HUES6 (cell line): ENCODE measurements around the gene COL24A1.

Experiments
- H3K27ac ChIP-seq: 2 replicates; pipeline ENCODE4 v1.7.0; 2013; ENCODE audit warnings: low read depth, mild to moderate bottlenecking, low read length, inconsistent platforms
- H3K27me3 ChIP-seq: 2 replicates; pipeline ENCODE4 v1.6.1; 2013; ENCODE audit warnings: low read length; ENCODE audit not compliant: control insufficient read depth, insufficient read depth
- H3K36me3 ChIP-seq: 2 replicates; pipeline ENCODE4 v1.6.1; 2013; ENCODE audit warnings: low read length; ENCODE audit not compliant: control insufficient read depth, insufficient read depth
- H3K4me1 ChIP-seq: 2 replicates; pipeline ENCODE4 v1.6.1; 2013; ENCODE audit warnings: low read length; ENCODE audit not compliant: control insufficient read depth, insufficient read depth
- H3K4me3 ChIP-seq: 2 replicates; pipeline ENCODE4 v1.5.1; 2013; ENCODE audit warnings: low read depth, low read length
- H3K9ac ChIP-seq: one replicate; pipeline ENCODE4 v1.6.1; 2013; ENCODE audit warnings: mild to moderate bottlenecking, low read length
- H3K9me3 ChIP-seq: 2 replicates; pipeline ENCODE4 v1.6.1; 2013; ENCODE audit warnings: low read depth, low read length; ENCODE audit not compliant: control insufficient read depth, insufficient read depth

Gene COL24A1

DNA sequence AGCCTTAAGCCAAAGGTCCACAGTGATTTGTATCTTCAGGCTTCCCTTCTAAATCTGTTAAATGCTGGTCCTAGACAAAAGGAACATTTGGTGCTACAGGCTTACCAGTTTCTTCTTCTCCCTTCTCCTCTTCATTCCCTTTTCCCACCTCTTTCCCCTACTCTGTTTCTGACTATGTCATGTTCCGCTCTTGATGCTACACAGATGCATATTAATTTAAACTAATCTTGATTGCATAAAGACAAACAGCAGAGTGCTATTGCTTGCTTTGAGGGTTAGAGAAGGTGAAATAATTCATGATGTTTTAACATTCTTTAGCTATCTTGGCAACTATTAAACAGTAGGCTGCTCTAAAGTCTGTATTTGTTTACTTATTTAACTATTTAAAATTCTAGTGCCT is 34.3 kb upstream of the COL24A1 start:
- H3K4me1 ChIP-seq = peaks cover 13% of the 10 kb centered on the region
- H3K4me3 ChIP-seq = no peak overlapping the region
- H3K27ac ChIP-seq = no peak overlapping the region
- no peaks in the 10 kb centered on the region for H3K9me3 ChIP-seq
- H3K36me3 ChIP-seq = no peaks in the 10 kb centered on the region
- H3K9ac ChIP-seq = no peak overlapping the region
- H3K27me3 ChIP-seq = no peaks in the 10 kb centered on the region

DNA sequence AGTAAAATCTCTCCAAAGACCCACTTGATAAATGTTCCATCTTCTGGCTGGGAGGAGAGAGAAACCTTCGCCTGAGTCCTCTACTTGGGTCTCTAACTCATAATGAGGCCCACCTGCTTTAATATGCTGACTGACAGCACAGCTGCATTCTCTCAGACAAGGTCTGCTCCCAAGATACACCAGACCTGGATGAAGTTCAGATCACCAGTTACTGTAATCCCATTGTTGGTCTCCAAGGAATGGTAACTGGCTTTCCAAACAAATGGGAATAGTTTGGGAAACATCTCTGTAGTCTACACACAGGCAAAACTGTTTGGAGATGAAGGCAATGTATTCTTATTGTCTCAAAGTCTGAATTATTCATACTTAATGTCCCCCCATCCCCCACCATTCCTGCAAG is 27.9 kb upstream of the COL24A1 start:
- H3K27ac ChIP-seq = no peak overlapping the region
- H3K4me1 ChIP-seq = no peaks in the 10 kb centered on the region
- H3K9ac ChIP-seq = no peak overlapping the region
- no peaks in the 10 kb centered on the region for H3K36me3 ChIP-seq
- H3K4me3 ChIP-seq = no peak overlapping the region
- no peaks in the 10 kb centered on the region for H3K27me3 ChIP-seq
- no peaks in the 10 kb centered on the region for H3K9me3 ChIP-seq

DNA sequence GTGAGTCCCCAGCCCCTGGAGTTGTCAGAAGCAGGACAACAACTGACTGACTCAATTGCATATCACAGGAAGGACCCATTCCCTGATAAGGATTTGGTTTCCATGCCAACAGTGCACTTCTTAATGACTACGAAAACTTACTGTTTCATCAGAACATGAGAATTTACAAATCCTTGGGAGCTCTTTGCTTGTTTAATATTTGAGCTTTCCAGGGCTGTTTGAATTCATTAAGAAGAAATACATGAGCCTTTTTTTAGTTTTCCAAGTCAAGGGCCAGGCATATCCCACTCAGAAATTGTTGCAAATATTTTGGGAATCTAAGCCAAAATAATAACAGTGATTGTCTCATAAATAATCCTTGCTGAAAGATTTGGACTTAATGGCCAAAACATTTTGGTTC is 27.2 kb upstream of the COL24A1 start:
- Histone ChIP-seq H3K27me3 (no peaks in the 10 kb centered on the region), H3K4me3 (no peak overlapping the region), H3K9me3 (no peaks in the 10 kb centered on the region), H3K9ac (no peak overlapping the region), H3K4me1 (no peaks in the 10 kb centered on the region), H3K27ac (no peak overlapping the region), H3K36me3 (no peaks in the 10 kb centered on the region)

GRCh38 chr1:86176226-86176625 is 19.7 kb upstream of the COL24A1 start:
- H3K27me3 ChIP-seq = no peaks in the 10 kb centered on the region
- H3K27ac ChIP-seq = no peak overlapping the region
- no peak overlapping the region for H3K9ac ChIP-seq
- H3K4me3 ChIP-seq = no peak overlapping the region
- H3K9me3 ChIP-seq = no peaks in the 10 kb centered on the region
- H3K36me3 ChIP-seq = no peaks in the 10 kb centered on the region
- H3K4me1 ChIP-seq = no peaks in the 10 kb centered on the region

DNA sequence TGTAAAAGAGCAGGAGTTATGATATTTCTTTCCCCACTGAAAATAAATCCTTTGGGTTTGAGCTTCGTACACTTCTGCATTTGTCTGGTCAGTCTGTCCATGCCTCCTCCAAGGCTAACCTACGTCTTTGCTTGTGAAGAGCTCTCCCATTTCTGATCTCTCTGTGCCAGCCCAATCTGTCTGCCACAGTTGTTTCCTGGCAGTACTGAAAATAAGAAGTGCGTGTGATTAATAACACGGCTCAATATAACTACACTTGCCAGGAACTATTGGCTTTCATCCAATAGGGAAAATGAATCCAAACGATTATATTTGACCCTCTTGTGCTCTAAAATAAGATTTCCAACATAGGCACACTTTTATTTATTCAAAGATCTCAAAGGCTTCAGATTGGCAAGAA is 19.2 kb upstream of the COL24A1 start:
- no peaks in the 10 kb centered on the region for H3K9me3 ChIP-seq

GRCh38 chr1:86169625-86170024 is 13.1 kb upstream of the COL24A1 start:
- Histone ChIP-seq H3K27ac (no peak overlapping the region), H3K36me3 (no peaks in the 10 kb centered on the region), H3K9me3 (no peaks in the 10 kb centered on the region), H3K9ac (no peak overlapping the region), H3K4me3 (no peak overlapping the region), H3K27me3 (no peaks in the 10 kb centered on the region), H3K4me1 (no peaks in the 10 kb centered on the region)

More for the DNA sequence above, 19.2 kb upstream of the COL24A1 start:
- Histone ChIP-seq H3K9ac (no peak overlapping the region), H3K27me3 (no peaks in the 10 kb centered on the region), H3K36me3 (no peaks in the 10 kb centered on the region), H3K27ac (no peak overlapping the region), H3K4me3 (no peak overlapping the region), H3K4me1 (no peaks in the 10 kb centered on the region)

GRCh38 chr1:86159800-86160199 is 3.2 kb upstream of the COL24A1 start:
- H3K4me3 ChIP-seq = no peak overlapping the region

DNA sequence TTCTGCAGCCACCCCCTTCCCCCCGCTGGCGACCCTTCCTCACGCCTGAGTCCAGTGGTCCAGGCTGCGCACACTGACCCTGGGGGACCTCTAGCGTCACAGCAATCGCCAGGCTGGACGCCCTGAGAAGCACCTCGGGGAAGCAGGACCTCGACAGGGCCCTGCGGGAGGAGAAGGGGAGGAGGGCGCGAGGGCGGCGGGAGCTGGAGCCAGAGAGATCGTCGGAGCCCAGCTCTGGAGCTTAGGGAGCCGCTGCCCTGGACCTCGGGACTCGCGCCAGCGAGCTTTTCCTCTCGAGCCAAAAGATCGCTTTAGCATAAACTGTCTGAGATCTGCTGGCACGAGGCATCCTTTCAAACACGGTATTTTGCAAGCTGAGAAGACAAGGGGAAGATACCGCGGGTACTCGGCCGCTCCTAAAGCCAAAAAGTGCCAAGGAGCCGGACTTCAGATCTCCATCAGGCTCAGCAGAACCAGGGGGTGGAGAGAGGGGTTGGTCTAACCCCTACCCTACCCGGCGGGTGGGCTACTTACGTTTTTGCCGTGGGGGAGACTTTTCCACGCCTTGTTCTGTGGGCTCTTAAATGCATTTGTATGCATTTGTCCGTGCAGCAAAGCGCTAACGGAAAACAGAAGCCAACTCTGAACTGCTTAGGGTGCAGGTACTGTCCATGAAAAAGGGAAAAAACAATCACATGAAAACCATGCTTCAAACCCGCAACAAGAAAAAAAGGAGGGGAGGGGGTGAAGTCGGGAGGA is 586 bp downstream of the COL24A1 start:
- Histone ChIP-seq H3K4me3 (peak overlapping the region; percentile 65), H3K9ac (peak overlapping the region; percentile 21), H3K9me3 (no peaks in the 10 kb centered on the region), H3K27ac (no peak overlapping the region), H3K36me3 (no peaks in the 10 kb centered on the region), H3K4me1 (peaks cover 23% of the 10 kb centered on the region), H3K27me3 (peaks cover 79% of the 10 kb centered on the region)

More at GRCh38 chr1:86159800-86160199, 3.2 kb upstream of the COL24A1 start:
- Histone ChIP-seq H3K9me3 (no peaks in the 10 kb centered on the region), H3K9ac (no peak overlapping the region), H3K4me1 (peaks cover 18% of the 10 kb centered on the region), H3K27me3 (peaks cover 48% of the 10 kb centered on the region), H3K27ac (no peak overlapping the region), H3K36me3 (no peaks in the 10 kb centered on the region)

- no peaks in the 10 kb centered on the region for H3K9me3 ChIP-seq
- no peak overlapping the region for H3K9ac ChIP-seq
- H3K27me3 ChIP-seq = peaks cover 79% of the 10 kb centered on the region
- peak overlapping the region; percentile 65 for H3K4me3 ChIP-seq
- H3K27ac ChIP-seq = no peak overlapping the region
- H3K4me1 ChIP-seq = peaks cover 23% of the 10 kb centered on the region
- no peaks in the 10 kb centered on the region for H3K36me3 ChIP-seq
These were observed 1.3 kb downstream of the COL24A1 start for GRCh38 chr1:86155051-86155806.

DNA sequence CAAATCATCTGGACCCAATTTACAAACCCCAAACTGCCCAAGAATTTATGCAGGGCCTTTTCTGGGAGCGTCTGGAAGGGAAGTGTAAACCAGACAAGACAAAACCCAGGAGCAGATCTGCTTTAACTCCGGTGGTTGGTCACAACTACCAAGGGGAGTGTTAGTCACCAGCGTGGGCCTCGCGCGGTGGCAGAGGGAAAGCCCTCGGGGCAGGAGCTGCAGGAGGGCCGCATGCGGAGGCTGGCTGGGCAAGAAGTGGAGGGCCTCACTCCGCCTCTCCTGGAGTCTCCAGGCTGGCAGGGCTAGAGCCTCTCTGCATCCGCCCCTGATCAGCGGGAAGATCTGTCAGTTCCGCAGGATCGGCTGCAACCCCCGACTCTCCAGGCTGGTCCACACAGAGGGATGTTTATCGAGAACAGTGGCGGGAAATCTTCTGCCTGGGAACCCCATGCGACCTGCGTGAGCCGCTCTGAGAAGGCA is 2.0 kb downstream of the COL24A1 start:
- H3K9me3 ChIP-seq = no peaks in the 10 kb centered on the region
- H3K27ac ChIP-seq = no peak overlapping the region
- H3K9ac ChIP-seq = no peak overlapping the region
- H3K36me3 ChIP-seq = no peaks in the 10 kb centered on the region
- peaks cover 23% of the 10 kb centered on the region for H3K4me1 ChIP-seq
- peaks cover 76% of the 10 kb centered on the region for H3K27me3 ChIP-seq
- H3K4me3 ChIP-seq = peak overlapping the region; percentile 65

- no peak overlapping the region for H3K27ac ChIP-seq
- H3K4me1 ChIP-seq = peaks cover 23% of the 10 kb centered on the region
- H3K9me3 ChIP-seq = no peaks in the 10 kb centered on the region
- peaks cover 68% of the 10 kb centered on the region for H3K27me3 ChIP-seq
- H3K36me3 ChIP-seq = no peaks in the 10 kb centered on the region
- H3K4me3 ChIP-seq = no peak overlapping the region
- H3K9ac ChIP-seq = no peak overlapping the region
These were observed 2.7 kb downstream of the COL24A1 start for GRCh38 chr1:86153836-86154235.
